SK-N-SH treated with all-trans-retinoic acid at 6 μM for 48 hours (cell line): ENCODE measurements around the gene SCN3B.

ENCODE experiments used
- ATAC-seq: fragments of 200-7000 bp; cut with Tn5 transposase; 3 replicates; pipeline ENCODE4 v1.9.1; 2020; ENCODE audit warnings: mild to moderate bottlenecking, moderate library complexity
- ARNTL ChIP-seq: fragments of 450-650 bp; formaldehyde crosslinking; IDR thresholded peaks from 2 replicates; pipeline ENCODE4 v1.5.0; 2020; ENCODE audit warnings: low read depth, mild to moderate bottlenecking, moderate library complexity, borderline replicate concordance
- BACH2 ChIP-seq: fragments of 250-450 bp; sonication (Bioruptor Pico); IDR thresholded peaks from 2 replicates; pipeline ENCODE4 v1.9.0; 2021; ENCODE audit warnings: mild to moderate bottlenecking, borderline replicate concordance
- CREB5 ChIP-seq: fragments of 250-450 bp; sonication (Bioruptor Pico); IDR thresholded peaks from 2 replicates; pipeline ENCODE4 v1.5.1; 2020; ENCODE audit warnings: low read depth, mild to moderate bottlenecking, moderate library complexity
- CSDC2 ChIP-seq: fragments of 250-450 bp; sonication (Bioruptor Pico); IDR thresholded peaks from 2 replicates; pipeline ENCODE4 v1.5.0; 2020; ENCODE audit warnings: mild to moderate bottlenecking, moderate library complexity
- CSRNP3 ChIP-seq: fragments of 250-450 bp; sonication (Bioruptor Pico); IDR thresholded peaks from 2 replicates; pipeline ENCODE4 v1.5.1; 2021; ENCODE audit warnings: mild to moderate bottlenecking, moderate library complexity
- ESRRG ChIP-seq: fragments of 250-450 bp; sonication (Bioruptor Pico); IDR thresholded peaks from 2 replicates; pipeline ENCODE4 v1.6.1; 2021; ENCODE audit warnings: mild to moderate bottlenecking
- GLIS3 ChIP-seq: fragments of 250-450 bp; sonication (Bioruptor Pico); IDR thresholded peaks from 2 replicates; pipeline ENCODE4 v1.5.0; 2020; ENCODE audit warnings: mild to moderate bottlenecking, moderate library complexity
- ISL1 ChIP-seq: fragments of 250-450 bp; sonication (Bioruptor Pico); IDR thresholded peaks from 2 replicates; pipeline ENCODE4 v2.1.2; 2022; ENCODE audit warnings: mild to moderate bottlenecking, moderate library complexity
- OSR1 ChIP-seq: fragments of 250-450 bp; sonication (Bioruptor Pico); IDR thresholded peaks from 2 replicates; pipeline ENCODE4 v1.8.0; 2022; ENCODE audit warnings: moderate library complexity, mild to moderate bottlenecking, inconsistent platforms
- POU6F1 ChIP-seq: fragments of 250-450 bp; sonication (Bioruptor Pico); IDR thresholded peaks from 2 replicates; pipeline ENCODE4 v1.8.0; 2021; ENCODE audit warnings: low read depth, mild to moderate bottlenecking, moderate library complexity, borderline replicate concordance
- PPARA ChIP-seq: fragments of 250-450 bp; sonication (Bioruptor Pico); IDR thresholded peaks from 2 replicates; pipeline ENCODE4 v1.5.0; 2020; ENCODE audit warnings: mild to moderate bottlenecking, borderline replicate concordance
- RARB ChIP-seq: fragments of 250-450 bp; sonication (Bioruptor Pico); IDR thresholded peaks from 2 replicates; pipeline ENCODE4 v1.8.0; 2021; ENCODE audit warnings: mild to moderate bottlenecking, moderate library complexity
- SNAI2 ChIP-seq: fragments of 250-450 bp; sonication (Bioruptor Pico); IDR thresholded peaks from 2 replicates; pipeline ENCODE4 v1.5.0; 2020; ENCODE audit warnings: mild to moderate bottlenecking, moderate library complexity
- TCF4 ChIP-seq: fragments of 250-450 bp; sonication (Bioruptor Pico); IDR thresholded peaks from 2 replicates; pipeline ENCODE4 v1.8.0; 2021; ENCODE audit warnings: mild to moderate bottlenecking, moderate library complexity, borderline replicate concordance
- TOX ChIP-seq: fragments of 250-450 bp; sonication (Bioruptor Pico); IDR thresholded peaks from 2 replicates; pipeline ENCODE4 v1.8.0; 2021; ENCODE audit warnings: mild to moderate bottlenecking, moderate library complexity, borderline replicate concordance
- TSHZ2 ChIP-seq: fragments of 250-450 bp; sonication (Bioruptor Pico); IDR thresholded peaks from 2 replicates; pipeline ENCODE4 v1.5.0; 2020; ENCODE audit warnings: mild to moderate bottlenecking, moderate library complexity
- ZC3H10 ChIP-seq: fragments of 250-450 bp; sonication (Bioruptor Pico); IDR thresholded peaks from 2 replicates; pipeline ENCODE4 v1.5.1; 2021; ENCODE audit warnings: mild to moderate bottlenecking, moderate library complexity
- ZFP3 ChIP-seq: fragments of 250-450 bp; sonication (Bioruptor Pico); IDR thresholded peaks from 2 replicates; pipeline ENCODE4 v1.5.0; 2020; ENCODE audit warnings: mild to moderate bottlenecking, moderate library complexity
- ZFP30 ChIP-seq: fragments of 450-650 bp; formaldehyde crosslinking; IDR thresholded peaks from 2 replicates; pipeline ENCODE4 v1.5.0; 2022; ENCODE audit warnings: mild to moderate bottlenecking, moderate library complexity
- ZNF565 ChIP-seq: fragments of 450-650 bp; formaldehyde crosslinking; conservative IDR thresholded peaks from 2 replicates; pipeline ENCODE4 v1.5.0; 2020; ENCODE audit warnings: low read depth, mild to moderate bottlenecking, moderate library complexity
- ZNF70 ChIP-seq: fragments of 450-650 bp; formaldehyde crosslinking; IDR thresholded peaks from 2 replicates; pipeline ENCODE4 v1.5.0; 2020; ENCODE audit warnings: mild to moderate bottlenecking, moderate library complexity
- ZNF8 ChIP-seq: fragments of 450-650 bp; formaldehyde crosslinking; IDR thresholded peaks from 2 replicates; pipeline ENCODE4 v1.5.0; 2020; ENCODE audit warnings: mild to moderate bottlenecking, moderate library complexity
- TF ChIP-seq, protein P1 (sequence below): fragments of 250-450 bp; sonication (Bioruptor Pico); IDR thresholded peaks from 2 replicates; pipeline ENCODE4 v1.8.0; 2020; ENCODE audit warnings: mild to moderate bottlenecking, moderate library complexity, borderline replicate concordance

The SCN3B gene, protein sequence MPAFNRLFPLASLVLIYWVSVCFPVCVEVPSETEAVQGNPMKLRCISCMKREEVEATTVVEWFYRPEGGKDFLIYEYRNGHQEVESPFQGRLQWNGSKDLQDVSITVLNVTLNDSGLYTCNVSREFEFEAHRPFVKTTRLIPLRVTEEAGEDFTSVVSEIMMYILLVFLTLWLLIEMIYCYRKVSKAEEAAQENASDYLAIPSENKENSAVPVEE

GRCh38 chr11:123654566-123655081 lies at the start of gene SCN3B:
TSS of gene SCN3B (minus strand) at chr11:123654624. CDS start at chr11:123653801, 823 bp downstream.
- TF ChIP-seq BACH2 (CRISPR knock-in tag), result no peak
- TF ChIP-seq TCF4, result no peak
- 0 out of 2 replicates have a peak, but pooled peaks have one; percentile 36 for TF ChIP-seq CSDC2 (CRISPR knock-in tag)
- 0 out of 2 replicates have a peak, but pooled peaks have one; percentile 11 for TF ChIP-seq TSHZ2
- TF ChIP-seq ZNF565 (CRISPR knock-in tag), result no peak
- no peak for TF ChIP-seq ISL1 (CRISPR knock-in tag)
- TF ChIP-seq OSR1, result no peak
- TF ChIP-seq ZFP30, result no peak
- no peak for TF ChIP-seq ARNTL (CRISPR knock-in tag)
- no peak for TF ChIP-seq ZC3H10 (CRISPR knock-in tag)
- no peak for TF ChIP-seq ZFP3 (CRISPR knock-in tag)
- no peak for TF ChIP-seq RARB (CRISPR knock-in tag)
- no peak for TF ChIP-seq GLIS3 (CRISPR knock-in tag)
- no peak for TF ChIP-seq TOX
- no peak for TF ChIP-seq SNAI2 (CRISPR knock-in tag)
- TF ChIP-seq POU6F1 (CRISPR knock-in tag), result no peak
- no peak for TF ChIP-seq CSRNP3 (CRISPR knock-in tag)
- TF ChIP-seq ZNF8 (CRISPR knock-in tag), result no peak
- no peak for TF ChIP-seq ESRRG (CRISPR knock-in tag)
- no peak for TF ChIP-seq CREB5
- TF ChIP-seq PPARA (CRISPR knock-in tag), result no peak
- TF ChIP-seq ZNF70 (CRISPR knock-in tag), result peak; percentile 43; the same call in 1 of the 2 replicates
- TF ChIP-seq, protein P1, sequence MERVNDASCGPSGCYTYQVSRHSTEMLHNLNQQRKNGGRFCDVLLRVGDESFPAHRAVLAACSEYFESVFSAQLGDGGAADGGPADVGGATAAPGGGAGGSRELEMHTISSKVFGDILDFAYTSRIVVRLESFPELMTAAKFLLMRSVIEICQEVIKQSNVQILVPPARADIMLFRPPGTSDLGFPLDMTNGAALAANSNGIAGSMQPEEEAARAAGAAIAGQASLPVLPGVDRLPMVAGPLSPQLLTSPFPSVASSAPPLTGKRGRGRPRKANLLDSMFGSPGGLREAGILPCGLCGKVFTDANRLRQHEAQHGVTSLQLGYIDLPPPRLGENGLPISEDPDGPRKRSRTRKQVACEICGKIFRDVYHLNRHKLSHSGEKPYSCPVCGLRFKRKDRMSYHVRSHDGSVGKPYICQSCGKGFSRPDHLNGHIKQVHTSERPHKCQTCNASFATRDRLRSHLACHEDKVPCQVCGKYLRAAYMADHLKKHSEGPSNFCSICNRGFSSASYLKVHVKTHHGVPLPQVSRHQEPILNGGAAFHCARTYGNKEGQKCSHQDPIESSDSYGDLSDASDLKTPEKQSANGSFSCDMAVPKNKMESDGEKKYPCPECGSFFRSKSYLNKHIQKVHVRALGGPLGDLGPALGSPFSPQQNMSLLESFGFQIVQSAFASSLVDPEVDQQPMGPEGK (CRISPR knock-in tag), result no peak
- peak; percentile 96 for ATAC-seq

GRCh38 chr11:123702696-123703095 lies 48.3 kb upstream of the SCN3B start:
- ATAC-seq, result no peak
- TF ChIP-seq OSR1 (no peak), ZC3H10 (CRISPR knock-in tag) (no peak), ZFP3 (CRISPR knock-in tag) (no peak), GLIS3 (CRISPR knock-in tag) (no peak)
